ENCODE measurements around the gene OPCML.

- TF ChIP-seq CTCF (IDR thresholded peaks at IDR 0.05; ENCODE audit: low read length) (no peak), EZH2 (IDR thresholded peaks at IDR 0.05; ENCODE audit: borderline replicate concordance, low read length) (no peak)
Observed at GRCh38 chr11:132941761-132942160, 590.5 kb downstream of the OPCML start.

All from OCI-LY1 (cell line).